HG02678 (cell line): ENCODE measurements around the gene TCHH.
"Not testable (repeated sequence)": the region's sequence is repeated elsewhere in the genome, so short reads cannot be mapped to it uniquely, and the experiment has no call there.

Experiments
- ATAC-seq: cut with Tn5 transposase; IDR thresholded peaks from one replicate; pipeline ENCODE4 v1.9.1; 2021; ENCODE audit warnings: mild to moderate bottlenecking, moderate library complexity; ENCODE audit not compliant: unreplicated experiment

The TCHH gene

GRCh38 chr1:152115344-152115743, at the start of gene TCHH:
Gene TCHH (minus strand): TSS chr1:152115444. CDS start chr1:152114080, 1,364 bp downstream.
- no peak for ATAC-seq

GRCh38 chr1:152164517-152165136, 49.4 kb upstream of the TCHH start:
- ATAC-seq, result no peak

GRCh38 chr1:152162792-152163463, 47.7 kb upstream of the TCHH start:
- no peak for ATAC-seq

- no peak for ATAC-seq
These were observed 45.3 kb upstream of the TCHH start for GRCh38 chr1:152160576-152160975.

- no peak for ATAC-seq
These were observed 43.9 kb upstream of the TCHH start, which contains the start of gene RPTN for GRCh38 chr1:152159144-152159543. Gene RPTN (minus strand): TSS chr1:152159228. CDS start chr1:152157889, 1,339 bp downstream.

GRCh38 chr1:152153996-152154395, 38.8 kb upstream of the TCHH start:
- no peak for ATAC-seq

GRCh38 chr1:152151646-152152045, 36.4 kb upstream of the TCHH start:
- ATAC-seq, result no peak

- no peak for ATAC-seq
These were observed 33.7 kb upstream of the TCHH start for GRCh38 chr1:152148981-152149380.

- no peak for ATAC-seq
These were observed 32.8 kb upstream of the TCHH start for GRCh38 chr1:152148051-152148450.

GRCh38 chr1:152145769-152146168, 30.5 kb upstream of the TCHH start:
- no peak for ATAC-seq

GRCh38 chr1:152144674-152145183, 29.5 kb upstream of the TCHH start:
- ATAC-seq, result not testable (repeated sequence)

GRCh38 chr1:152143150-152143887, 28.1 kb upstream of the TCHH start:
- no peak for ATAC-seq

GRCh38 chr1:152141971-152142584, 26.8 kb upstream of the TCHH start:
- no peak for ATAC-seq

- ATAC-seq, result no peak
These were observed 22.0 kb upstream of the TCHH start for GRCh38 chr1:152137215-152137614.

GRCh38 chr1:152130186-152130585, 14.9 kb upstream of the TCHH start:
- no peak for ATAC-seq

GRCh38 chr1:152127673-152128072, 12.4 kb upstream of the TCHH start:
- ATAC-seq, result no peak

GRCh38 chr1:152125834-152126443, 10.7 kb upstream of the TCHH start:
- ATAC-seq, result no peak

GRCh38 chr1:152118915-152119314, 3.7 kb upstream of the TCHH start:
- no peak for ATAC-seq

GRCh38 chr1:152112885-152113432, 2.3 kb downstream of the TCHH start:
- no peak for ATAC-seq

GRCh38 chr1:152112101-152112884, 3.0 kb downstream of the TCHH start:
- ATAC-seq, result no peak
